Activated B cell treated with CpG ODN at 0.5 μM for 24 hours (primary cell): Measurements from ENCODE around the gene TBCK. TPM values are rescaled to one million over a fixed set of nuclear protein-coding genes. Genes with fewer than 3 reads are reported as not detected.

Experiments
- ATAC-seq: fragments of 200-7000 bp; cut with Tn5 transposase; one replicate; pipeline ENCODE4 v1.10.0; 2021; ENCODE audit warnings: low read depth, mild to moderate bottlenecking, moderate library complexity
- CTCF ChIA-PET: fragments of 350-600 bp; sonication (Branson Sonifier 250); formaldehyde crosslinking; loops from one replicate; lab custom pipeline; 2021; ENCODE audit warnings: antibody characterized with exemption; lab: Charles Lee
- POLR2A ChIA-PET: fragments of 350-600 bp; sonication (Branson Sonifier 250); formaldehyde crosslinking; loops from one replicate; lab custom pipeline; 2021; ENCODE audit warnings: antibody characterized with exemption; lab: Charles Lee
- DNase-seq: peaks from one replicate; pipeline ENCODE4 v3.0.0; 2022
- H3K27ac Mint-ChIP-seq: one replicate; pipeline ENCODE4 v1.8.0; 2020; ENCODE audit warnings: mixed read lengths
- H3K27me3 Mint-ChIP-seq: one replicate; pipeline ENCODE4 v1.8.0; 2021; ENCODE audit warnings: mixed read lengths
- H3K36me3 Mint-ChIP-seq: one replicate; pipeline ENCODE4 v1.8.0; 2021; ENCODE audit warnings: low read depth, mixed read lengths
- H3K4me1 Mint-ChIP-seq: one replicate; pipeline ENCODE4 v1.8.0; 2021; ENCODE audit warnings: mixed read lengths
- H3K4me3 Mint-ChIP-seq: one replicate; pipeline ENCODE4 v1.8.0; 2020; ENCODE audit warnings: mild to moderate bottlenecking, mixed read lengths
- H3K9me3 Mint-ChIP-seq: one replicate; pipeline ENCODE4 v1.8.0; 2020; ENCODE audit warnings: mixed read lengths
- intact Hi-C: fragments of 100-400 bp; cut with micrococcal nuclease; formaldehyde crosslinking; loops from one replicate; pipeline ENCODE4 v1.15.1; 2024
- total RNA-seq: library from RNA; stranded (reverse); gene quantifications from 2 replicates; pipeline ENCODE4 v1.2.3, GENCODE V29; 2022
- TF ChIP-seq, protein P1 (sequence below): fragments of 200-600 bp; IDR thresholded peaks from one replicate; pipeline ENCODE4 v1.8.0; 2022; ENCODE audit warnings: antibody characterized with exemption, mild to moderate bottlenecking

TBCK gene
- total RNA-seq, 1 donor from 2014 or later, result 60.1 TPM

DNA sequence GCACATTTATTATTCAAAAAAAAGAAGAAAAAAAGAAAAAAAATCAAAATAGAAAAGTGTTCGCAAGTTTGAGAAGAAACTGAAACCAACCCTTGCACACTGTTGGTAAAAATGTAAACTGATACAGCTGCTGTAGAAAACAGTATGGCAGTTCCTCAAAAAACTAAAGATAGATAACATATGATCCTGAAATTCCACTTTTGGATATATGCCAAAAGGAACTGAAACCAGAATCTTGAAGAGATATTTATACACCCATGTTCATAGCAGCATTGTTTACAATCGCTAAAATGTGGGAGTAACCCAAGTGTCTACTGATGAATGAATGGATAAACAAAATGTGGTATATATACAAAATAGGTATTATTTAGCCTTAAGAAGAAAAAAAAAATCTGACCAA is 155.4 kb downstream of the TBCK start:
- no peak overlapping the region for H3K27ac Mint-ChIP-seq
- intact Hi-C loops, result no loop called here
- H3K27me3 Mint-ChIP-seq, result no peaks in the 10 kb centered on the region
- ChIA-PET POLR2A (no interaction called here), CTCF (no interaction called here)
- no peak overlapping the region for H3K4me3 Mint-ChIP-seq
- peaks cover 75% of the 10 kb centered on the region for H3K36me3 Mint-ChIP-seq
- H3K4me1 Mint-ChIP-seq, result peaks cover 2% of the 10 kb centered on the region
- peaks cover 10% of the 10 kb centered on the region for H3K9me3 Mint-ChIP-seq
- no peak for DNase-seq
- ATAC-seq, result no peak
- TF ChIP-seq, protein P1, sequence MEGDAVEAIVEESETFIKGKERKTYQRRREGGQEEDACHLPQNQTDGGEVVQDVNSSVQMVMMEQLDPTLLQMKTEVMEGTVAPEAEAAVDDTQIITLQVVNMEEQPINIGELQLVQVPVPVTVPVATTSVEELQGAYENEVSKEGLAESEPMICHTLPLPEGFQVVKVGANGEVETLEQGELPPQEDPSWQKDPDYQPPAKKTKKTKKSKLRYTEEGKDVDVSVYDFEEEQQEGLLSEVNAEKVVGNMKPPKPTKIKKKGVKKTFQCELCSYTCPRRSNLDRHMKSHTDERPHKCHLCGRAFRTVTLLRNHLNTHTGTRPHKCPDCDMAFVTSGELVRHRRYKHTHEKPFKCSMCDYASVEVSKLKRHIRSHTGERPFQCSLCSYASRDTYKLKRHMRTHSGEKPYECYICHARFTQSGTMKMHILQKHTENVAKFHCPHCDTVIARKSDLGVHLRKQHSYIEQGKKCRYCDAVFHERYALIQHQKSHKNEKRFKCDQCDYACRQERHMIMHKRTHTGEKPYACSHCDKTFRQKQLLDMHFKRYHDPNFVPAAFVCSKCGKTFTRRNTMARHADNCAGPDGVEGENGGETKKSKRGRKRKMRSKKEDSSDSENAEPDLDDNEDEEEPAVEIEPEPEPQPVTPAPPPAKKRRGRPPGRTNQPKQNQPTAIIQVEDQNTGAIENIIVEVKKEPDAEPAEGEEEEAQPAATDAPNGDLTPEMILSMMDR, result no peak

DNA sequence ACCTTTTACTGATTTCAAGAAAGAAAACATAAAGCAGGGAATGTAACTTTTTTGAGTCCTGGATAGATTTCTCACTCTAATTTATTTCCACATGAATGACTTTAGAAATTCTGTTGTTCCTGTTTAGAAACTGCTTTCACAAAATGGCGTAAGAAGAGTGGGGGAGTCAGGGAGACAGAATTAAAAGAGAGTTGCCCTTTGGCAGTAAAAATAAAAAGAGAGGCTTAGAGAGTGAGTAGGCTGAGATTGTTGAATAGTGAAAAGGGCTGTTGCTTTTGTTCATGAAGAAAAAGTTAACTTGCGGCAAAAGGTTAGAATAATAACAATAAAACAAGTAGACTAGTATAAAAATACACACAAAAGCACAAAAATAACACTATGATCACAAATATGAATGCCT is 166.1 kb downstream of the TBCK start:
- ATAC-seq (no peak), DNase-seq (no peak)
- Mint-ChIP-seq H3K27me3 (no peaks in the 10 kb centered on the region), H3K27ac (no peak overlapping the region), H3K9me3 (peaks cover 52% of the 10 kb centered on the region), H3K36me3 (peaks cover 65% of the 10 kb centered on the region), H3K4me3 (no peak overlapping the region), H3K4me1 (no peaks in the 10 kb centered on the region)
- ChIA-PET POLR2A (no interaction called here), CTCF (no interaction called here)
- TF ChIP-seq, protein P1, result no peak
- intact Hi-C loops, result no loop called here

DNA sequence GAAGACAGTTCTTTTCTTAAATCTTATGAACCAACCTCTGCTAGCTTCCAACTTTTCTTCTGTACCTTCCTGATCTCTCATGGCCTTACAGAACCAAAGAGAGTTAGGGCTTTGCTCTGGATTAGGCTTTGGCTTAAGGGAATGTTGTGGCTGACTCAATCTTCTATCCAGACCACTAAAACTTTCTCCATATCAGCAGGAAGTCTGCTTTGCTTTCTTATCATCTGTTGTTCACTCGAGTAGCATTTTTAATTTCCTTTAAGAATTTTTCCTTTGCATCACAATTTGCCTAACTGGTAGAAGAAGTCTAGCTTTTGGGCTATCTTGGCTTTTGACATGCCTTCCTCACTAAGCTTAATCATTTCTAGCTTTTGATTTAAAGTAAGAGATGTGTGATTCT is 167.0 kb downstream of the TBCK start:
- Mint-ChIP-seq H3K27me3 (no peaks in the 10 kb centered on the region), H3K9me3 (peaks cover 52% of the 10 kb centered on the region), H3K27ac (no peak overlapping the region), H3K36me3 (peaks cover 64% of the 10 kb centered on the region), H3K4me3 (no peak overlapping the region), H3K4me1 (no peaks in the 10 kb centered on the region)
- intact Hi-C loops, result no loop called here
- ChIA-PET CTCF (no interaction called here), POLR2A (no interaction called here)
- no peak for ATAC-seq
- TF ChIP-seq, protein P1, result no peak
- no peak for DNase-seq

DNA sequence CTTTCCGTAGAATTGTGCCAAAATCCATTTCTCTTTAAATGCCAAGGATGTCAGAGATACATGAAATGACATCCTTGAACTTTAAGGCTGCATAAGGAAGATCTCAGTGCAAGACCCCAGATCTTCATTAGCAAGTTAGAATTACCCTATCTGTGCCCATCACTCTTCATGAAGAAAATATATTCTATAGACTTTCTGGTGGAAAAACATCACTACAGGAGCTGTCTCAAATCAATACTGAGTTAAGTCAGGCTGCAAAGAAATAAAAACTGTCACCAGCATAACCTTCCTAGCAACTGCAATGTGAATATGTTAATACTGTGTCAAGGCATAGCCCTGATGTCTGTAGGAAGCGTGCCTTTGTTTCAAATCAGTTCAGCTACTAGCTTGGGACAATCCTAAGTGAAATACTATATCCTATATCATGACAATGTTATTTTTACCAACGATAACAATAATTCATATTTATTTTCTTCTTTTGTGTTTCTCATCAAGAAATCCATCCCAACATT is 173.3 kb downstream of the TBCK start:
- Mint-ChIP-seq H3K36me3 (peaks cover 34% of the 10 kb centered on the region), H3K4me3 (no peak overlapping the region), H3K9me3 (peaks cover 11% of the 10 kb centered on the region), H3K27me3 (no peaks in the 10 kb centered on the region), H3K4me1 (no peaks in the 10 kb centered on the region), H3K27ac (no peak overlapping the region)
- intact Hi-C loops, result no loop called here
- CTCF ChIA-PET, result no interaction called here
- POLR2A ChIA-PET, result no interaction called here
- TF ChIP-seq, protein P1, result no peak
- DNase-seq (no peak), ATAC-seq (no peak)

DNA sequence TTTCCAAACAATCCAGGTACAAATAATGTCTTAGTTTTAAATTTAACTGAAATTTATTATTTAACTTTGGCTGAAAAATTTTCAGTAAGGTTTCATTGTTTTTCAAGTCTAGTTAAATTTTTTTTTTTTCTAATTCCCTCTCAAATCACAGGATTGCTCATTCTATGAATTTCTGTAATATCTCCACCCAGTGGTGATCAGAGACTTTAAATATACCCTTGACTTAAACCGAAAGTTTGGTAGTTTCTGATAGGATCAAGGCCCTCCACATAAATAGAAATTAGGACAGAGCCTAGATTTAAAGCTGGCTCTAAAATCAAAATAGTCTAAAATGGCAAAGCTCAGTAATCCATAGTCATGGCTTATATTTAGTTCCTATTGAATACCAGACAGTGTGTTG is 175.4 kb downstream of the TBCK start:
- TF ChIP-seq, protein P1, result no peak
- H3K27ac Mint-ChIP-seq, result no peak overlapping the region
- ATAC-seq, result no peak
- peaks cover 26% of the 10 kb centered on the region for H3K36me3 Mint-ChIP-seq
- no peaks in the 10 kb centered on the region for H3K4me1 Mint-ChIP-seq
- POLR2A ChIA-PET, result no interaction called here
- no peaks in the 10 kb centered on the region for H3K27me3 Mint-ChIP-seq
- intact Hi-C loops, result no loop called here
- H3K9me3 Mint-ChIP-seq, result no peaks in the 10 kb centered on the region
- CTCF ChIA-PET, result no interaction called here
- DNase-seq, result no peak
- no peak overlapping the region for H3K4me3 Mint-ChIP-seq
